ENCODE results near the gene ABCA1.
"Not testable (repeated sequence)": the region's sequence is repeated elsewhere in the genome, so short reads cannot be mapped to it uniquely, and the experiment has no call there.

The ABCA1 gene

GRCh38 chr9:104774831-104775573, 153.0 kb downstream of the ABCA1 start:
- DNase-seq (ENCODE audit: low read depth): peak; percentile 28
- H3K4me3 ChIP-seq (replicated peaks; ENCODE audit: low read depth, low read length): no peak overlapping the region
- TF ChIP-seq CTCF (IDR thresholded peaks at IDR 0.05; ENCODE audit: low read length, missing control alignments): no peak

DNA sequence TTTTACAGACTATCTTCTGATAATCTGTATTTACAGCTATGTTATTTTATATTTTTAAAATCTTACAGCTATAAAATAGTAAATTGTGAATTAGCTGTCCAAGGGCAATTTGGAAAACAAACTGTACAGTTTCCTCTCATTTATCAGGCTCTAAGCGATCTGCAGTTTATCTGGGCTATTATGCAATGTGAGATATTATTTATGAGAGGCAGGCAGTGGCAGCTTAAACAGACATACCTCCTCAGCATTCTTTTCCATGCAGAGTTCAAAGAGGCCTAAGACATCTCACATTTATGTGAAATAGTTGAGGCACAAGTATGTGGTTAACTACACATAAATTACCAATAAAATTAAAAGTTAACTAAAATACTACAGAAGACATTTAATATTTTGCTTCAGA, 153.8 kb downstream of the ABCA1 start:
- H3K4me3 ChIP-seq (replicated peaks; ENCODE audit: low read depth, low read length): no peak overlapping the region
- no peak for TF ChIP-seq CTCF (IDR thresholded peaks at IDR 0.05; ENCODE audit: low read length, missing control alignments)
- no peak for DNase-seq (ENCODE audit: low read depth)

GRCh38 chr9:104772714-104773510, 155.0 kb downstream of the ABCA1 start:
- H3K4me3 ChIP-seq (replicated peaks; ENCODE audit: low read depth, low read length): no peak overlapping the region
- TF ChIP-seq CTCF (IDR thresholded peaks at IDR 0.05; ENCODE audit: low read length, missing control alignments): no peak
- peak; percentile 28 for DNase-seq (ENCODE audit: low read depth)

DNA sequence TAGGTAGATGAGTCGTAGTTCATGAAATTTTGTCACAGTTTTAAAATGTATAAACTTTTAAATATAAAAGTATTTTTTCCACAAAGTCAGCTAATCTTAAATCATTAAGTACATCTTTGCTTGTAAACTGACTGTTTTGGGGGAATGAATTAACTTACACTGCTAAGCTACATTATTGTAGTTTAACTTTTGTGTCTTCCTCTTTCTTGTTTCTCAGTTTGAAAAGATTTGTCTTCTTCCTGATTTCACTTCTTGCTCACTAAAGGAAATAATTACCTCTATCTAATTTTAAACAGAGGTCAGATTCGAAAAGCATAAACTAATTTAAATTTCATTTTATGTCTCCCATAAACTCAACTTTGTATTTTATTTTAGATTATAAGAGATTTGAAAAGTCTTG, 158.3 kb downstream of the ABCA1 start:
- H3K4me3 ChIP-seq (replicated peaks; ENCODE audit: low read depth, low read length): no peak overlapping the region
- DNase-seq (ENCODE audit: low read depth): no peak
- no peak for TF ChIP-seq CTCF (IDR thresholded peaks at IDR 0.05; ENCODE audit: low read length, missing control alignments)

DNA sequence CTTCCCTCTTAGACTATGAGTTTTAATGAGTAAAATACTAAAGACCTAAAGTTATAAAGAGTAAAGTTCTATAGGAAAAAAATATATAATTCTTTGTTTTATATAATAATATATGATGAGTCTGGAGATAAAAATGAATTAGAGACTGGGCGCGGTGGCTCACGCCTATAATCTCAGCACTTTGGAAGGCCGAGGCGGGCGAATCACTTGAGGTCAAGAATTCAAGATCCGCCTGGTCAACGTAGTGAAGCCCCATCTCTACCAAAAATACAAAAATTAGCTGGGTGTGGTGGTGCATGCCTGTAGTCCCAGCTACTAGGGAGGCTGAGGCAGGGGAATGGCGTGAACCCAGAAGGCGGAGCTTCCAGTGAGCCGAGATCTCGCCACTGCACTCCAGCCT, 158.9 kb downstream of the ABCA1 start:
- H3K4me3 ChIP-seq (replicated peaks; ENCODE audit: low read depth, low read length); DNase-seq (ENCODE audit: low read depth): not testable (repeated sequence)

DNA sequence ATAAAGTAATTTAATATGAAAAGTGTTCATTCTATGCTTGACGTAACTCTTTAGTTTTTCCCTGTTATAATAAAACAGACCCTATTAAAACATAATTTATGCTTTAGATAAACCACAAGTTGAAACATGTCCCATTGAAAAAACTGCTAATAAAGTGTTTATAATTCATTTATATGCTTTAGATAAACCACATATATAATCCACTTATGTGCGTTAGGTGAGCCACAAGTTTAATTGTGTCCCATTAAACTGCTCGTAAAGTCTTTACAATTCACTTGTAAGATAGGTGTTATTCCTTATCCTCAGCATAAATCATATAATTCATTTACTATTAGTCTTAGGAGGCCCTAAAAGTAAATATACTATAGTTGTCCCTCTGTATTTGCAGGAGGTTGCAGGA, 160.4 kb downstream of the ABCA1 start:
- no peak overlapping the region for H3K4me3 ChIP-seq (replicated peaks; ENCODE audit: low read depth, low read length)
- TF ChIP-seq CTCF (IDR thresholded peaks at IDR 0.05; ENCODE audit: low read length, missing control alignments): no peak
- no peak for DNase-seq (ENCODE audit: low read depth)

- H3K4me3 ChIP-seq (replicated peaks; ENCODE audit: low read depth, low read length): no peak overlapping the region
- DNase-seq (ENCODE audit: low read depth): no peak
- no peak for TF ChIP-seq CTCF (IDR thresholded peaks at IDR 0.05; ENCODE audit: low read length, missing control alignments)
Measured at GRCh38 chr9:104766025-104766424, 161.9 kb downstream of the ABCA1 start.

Data from fibroblast of pulmonary artery (primary cell).